Stimulated activated CD8-positive, alpha-beta memory T cell treated with anti-CD3 and anti-CD28 coated beads, Interleukin-15, amount 100 ng/mL, for 1 hour (primary cell): ENCODE results near the gene IPPK.

ENCODE experiments used
- DNase-seq: peaks from one replicate; pipeline ENCODE4 v3.0.0-alpha.2; 2020; ENCODE audit warnings: low read depth

The IPPK gene

DNA sequence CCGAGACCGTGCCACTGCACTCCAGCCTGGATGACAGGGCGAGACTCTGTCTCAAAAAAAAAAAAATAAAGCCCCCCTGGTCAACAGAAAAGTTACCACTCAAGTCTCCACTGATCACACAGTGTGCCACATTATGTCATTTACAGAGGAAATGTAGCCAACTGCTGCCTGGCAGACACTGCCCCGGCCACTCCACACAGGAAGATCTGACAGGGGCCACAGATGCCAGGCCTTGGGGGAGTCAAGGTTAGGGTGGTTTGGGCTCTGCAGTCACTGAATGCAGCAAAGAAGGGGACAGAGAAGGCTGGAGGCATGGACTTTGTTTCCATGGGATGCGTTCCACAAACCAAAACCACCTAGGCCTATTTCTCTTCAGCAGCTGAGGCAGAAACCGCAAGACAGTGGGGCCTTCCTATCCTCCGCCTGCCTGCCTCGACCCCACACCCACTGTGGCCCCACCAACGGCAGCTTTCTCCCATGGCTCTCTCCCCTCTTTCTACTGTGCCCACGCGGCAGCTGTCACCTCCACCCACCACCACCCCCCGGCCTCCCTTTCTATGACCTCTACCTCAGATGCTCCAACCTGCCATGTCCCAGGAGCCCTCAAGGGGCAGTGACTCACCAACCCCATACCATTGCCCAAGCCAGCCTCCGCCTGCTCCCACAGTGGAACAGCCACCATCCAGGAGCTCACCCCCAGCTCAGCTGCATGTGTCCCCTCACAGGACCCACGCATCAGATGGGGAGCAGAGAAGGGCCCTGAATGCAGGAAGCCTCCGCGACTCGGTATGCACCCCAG is 12.4 kb downstream of the IPPK start:
- no peak for DNase-seq

GRCh38 chr9:92656537-92656925 is 13.4 kb downstream of the IPPK start:
- DNase-seq = no peak

DNA sequence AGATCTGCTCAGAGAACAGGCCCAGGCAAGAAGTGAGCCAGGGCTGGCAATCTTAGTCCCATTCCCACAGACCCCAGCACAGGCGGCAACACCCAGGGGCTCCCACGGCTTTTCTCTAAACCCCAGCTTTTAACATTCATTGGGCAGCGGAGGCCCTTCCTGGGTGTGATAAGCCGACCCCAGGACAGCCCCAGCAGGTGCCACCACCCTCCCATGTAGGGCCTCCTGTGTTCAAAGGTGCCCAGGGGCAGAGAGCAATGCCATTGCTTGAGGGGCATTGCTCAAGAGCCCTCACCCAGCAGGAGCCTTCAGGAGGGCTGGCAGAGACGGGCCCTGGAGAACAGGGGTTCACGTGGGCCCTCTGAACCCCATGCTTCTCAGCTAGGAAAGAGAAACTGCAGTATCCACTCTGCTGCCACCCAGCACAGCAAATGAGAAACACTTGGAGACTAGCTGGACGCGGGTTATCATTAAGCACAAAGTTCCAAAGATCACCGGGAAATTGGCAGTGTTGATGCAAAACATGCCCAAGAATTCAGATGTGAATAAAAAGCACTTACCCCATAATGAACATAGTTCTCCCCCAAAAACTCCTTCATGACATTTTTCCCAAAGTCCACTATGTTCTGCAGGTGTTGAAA is 13.9 kb downstream of the IPPK start:
- DNase-seq = no peak

DNA sequence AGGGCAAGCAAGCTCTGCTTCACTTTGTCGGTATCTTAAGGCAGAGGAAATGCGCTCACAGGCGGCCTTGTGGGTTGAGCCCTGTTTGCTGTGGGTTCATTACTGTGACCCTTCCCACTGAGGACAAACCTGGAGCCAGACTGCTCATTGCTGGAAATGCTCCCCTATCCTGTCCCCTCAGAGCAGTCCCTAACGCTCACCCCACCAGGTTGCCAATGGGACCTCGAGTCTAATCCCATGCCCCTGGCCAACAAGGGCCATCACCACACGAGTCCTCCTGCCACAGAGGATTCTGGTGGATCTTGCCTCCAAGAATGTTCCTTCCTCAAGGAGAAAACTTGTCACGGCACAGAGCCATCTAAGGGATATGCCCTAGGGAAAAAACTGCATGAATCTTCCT is 14.6 kb downstream of the IPPK start:
- DNase-seq = no peak

- DNase-seq = no peak
Observed at GRCh38 chr9:92654481-92655301, 15.2 kb downstream of the IPPK start.

- no peak for DNase-seq
Observed at GRCh38 chr9:92652461-92652860, 17.5 kb downstream of the IPPK start.

DNA sequence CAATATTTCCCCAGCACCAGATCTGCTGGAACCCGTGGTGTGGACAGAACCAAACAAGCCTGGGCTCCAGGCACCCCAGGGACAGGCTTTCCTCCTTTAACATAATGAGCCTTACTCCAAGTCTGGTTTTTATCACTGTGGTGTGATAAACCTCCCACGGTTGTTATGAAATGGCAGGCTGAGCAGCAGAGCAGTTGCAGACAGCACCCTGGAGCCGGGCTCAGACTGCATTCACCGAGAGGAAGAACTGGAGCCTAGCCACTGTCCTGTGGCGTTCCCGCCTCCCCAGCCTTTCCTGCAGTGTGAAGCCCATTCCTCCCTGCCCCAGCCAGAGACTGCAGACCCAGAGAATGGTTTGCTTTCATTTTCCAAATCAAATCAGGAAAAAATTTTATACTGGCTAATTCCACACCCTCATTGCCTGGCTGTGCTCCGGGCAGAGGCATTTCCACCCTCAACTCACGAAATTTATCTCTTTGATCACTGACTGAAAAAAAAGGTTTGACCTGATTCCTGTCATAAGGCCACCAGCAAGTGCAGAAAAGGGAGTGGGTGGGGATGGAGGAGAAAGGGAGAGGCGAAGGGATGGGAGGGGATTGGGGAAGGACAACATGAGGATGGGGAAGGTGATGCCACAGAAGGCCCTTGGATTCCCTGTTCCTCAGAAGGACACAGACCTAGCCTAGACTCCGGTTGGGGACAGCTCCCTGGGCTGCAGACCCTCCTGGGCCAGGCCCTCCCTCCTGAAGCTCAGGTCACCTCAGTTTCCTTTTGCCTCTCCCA is 18.9 kb downstream of the IPPK start:
- DNase-seq = no peak

GRCh38 chr9:92650296-92650695 is 19.6 kb downstream of the IPPK start:
- DNase-seq = no peak

DNA sequence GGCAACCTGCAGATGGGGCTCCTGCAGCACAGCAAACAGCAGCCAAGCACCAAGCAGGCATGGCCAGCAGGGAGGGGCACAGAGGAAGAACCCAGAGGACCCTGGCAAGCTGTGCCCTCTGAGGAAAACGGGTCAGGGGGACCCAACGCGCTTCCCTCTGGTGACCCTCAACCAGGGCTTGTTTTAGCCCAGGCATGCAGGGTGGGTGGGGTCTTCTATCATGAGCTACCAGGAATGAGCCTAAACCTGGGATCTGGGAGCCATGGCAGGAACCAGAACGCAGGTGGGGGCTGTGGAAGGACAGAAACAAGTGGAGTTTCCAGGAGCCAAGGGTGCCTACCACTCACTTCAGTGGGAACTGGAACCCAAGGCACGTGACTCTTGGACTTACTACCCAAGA is 20.9 kb downstream of the IPPK start:
- DNase-seq = no peak

DNA sequence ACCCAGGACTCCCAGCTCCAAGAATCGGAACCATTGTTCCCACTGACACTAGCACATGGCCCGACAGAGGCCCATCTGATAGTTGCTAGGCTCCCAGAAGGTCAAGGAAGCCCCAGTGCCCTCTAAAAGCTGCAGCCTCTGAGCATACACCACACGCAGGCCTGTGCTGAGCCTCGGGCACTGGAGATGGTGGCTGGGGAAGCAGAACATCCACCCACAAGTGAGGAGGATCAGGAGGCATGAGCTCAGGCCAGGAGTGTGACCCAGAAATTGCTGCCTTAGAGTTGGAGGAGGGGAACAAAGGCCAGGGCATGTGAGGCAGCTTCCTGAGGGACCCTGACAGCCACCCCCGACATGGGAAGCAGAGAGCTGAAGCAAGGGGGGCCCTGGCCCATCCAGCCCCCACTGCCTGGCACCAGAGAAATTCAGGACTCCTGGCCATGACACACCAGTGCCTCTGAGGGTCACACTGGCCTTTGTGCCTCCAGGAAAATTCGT is 21.4 kb downstream of the IPPK start:
- no peak for DNase-seq

DNA sequence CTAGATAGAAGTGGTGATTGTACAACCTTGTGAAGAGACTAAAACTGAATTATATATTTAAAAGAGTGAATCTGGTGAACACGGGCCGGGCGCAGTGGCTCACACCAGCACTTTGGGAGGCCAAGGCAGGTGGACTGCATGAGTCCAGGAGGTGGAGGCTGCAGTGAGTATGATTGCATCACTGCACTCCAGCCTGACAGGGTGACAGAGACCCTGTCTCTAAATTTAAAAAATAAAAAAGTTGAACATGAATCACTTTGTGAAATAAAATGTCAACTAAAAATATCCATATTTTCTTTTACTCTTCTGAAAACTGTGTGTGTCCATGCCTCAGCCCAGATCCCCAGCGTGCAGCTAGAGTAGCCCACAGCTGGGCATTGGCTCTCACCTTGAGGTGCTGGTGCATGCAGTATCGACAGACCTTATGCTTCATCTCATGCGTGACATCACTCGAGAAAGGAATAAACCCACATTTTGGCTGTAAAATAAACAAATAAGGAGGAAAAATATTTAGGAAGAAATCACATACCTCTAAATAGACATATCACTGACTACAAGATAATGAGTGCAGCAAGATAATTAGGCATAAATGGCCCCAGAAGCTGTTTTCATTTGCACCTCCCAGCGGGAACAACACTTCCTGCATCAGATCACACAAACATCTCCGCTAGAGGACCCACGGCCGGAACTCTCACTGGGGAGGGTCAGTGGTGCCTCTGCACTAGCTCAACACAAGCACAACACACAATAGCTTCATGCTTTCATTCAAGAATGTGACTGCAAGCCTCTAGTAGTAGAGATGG is 22.1 kb downstream of the IPPK start:
- no peak for DNase-seq

GRCh38 chr9:92645041-92645440 is 24.9 kb downstream of the IPPK start:
- DNase-seq = no peak

DNA sequence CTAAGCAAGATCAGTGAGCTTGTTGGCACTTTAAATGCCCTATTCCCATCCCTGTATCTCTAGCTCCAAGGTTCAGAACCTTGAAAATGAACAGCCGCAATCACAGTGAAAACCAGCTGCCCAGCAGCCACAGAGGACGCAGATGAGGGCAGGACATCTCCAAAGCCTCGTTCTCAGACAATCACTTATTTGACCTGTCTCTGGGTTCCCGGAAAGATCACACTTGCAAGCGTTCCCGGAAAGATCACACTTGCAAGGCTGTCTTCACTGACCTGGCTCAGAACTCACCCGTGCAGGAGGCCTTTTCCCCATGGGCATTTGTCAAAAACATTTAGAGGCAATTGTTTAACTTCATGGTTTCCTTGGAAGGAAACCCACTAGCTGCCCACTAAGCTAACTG is 25.7 kb downstream of the IPPK start:
- DNase-seq = no peak

DNA sequence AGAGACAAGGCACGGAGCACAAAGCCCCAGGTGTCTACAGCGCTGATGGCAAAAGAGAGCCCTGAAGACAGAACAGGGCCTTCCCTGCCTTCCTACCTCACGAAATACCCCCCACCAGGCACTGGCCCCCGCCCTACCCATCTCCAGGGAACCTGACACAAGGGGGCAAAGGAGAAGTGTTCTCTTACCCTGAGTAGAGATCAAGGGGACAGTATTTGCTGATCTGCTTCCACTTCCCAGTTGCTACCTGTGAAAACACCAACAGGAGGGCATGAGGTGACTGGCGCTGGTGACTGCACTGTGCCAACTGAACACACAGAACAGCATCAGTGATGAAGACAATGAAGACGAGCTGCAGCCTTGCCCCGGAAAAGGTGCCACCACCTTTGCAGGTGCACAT is 27.4 kb downstream of the IPPK start:
- no peak for DNase-seq

DNA sequence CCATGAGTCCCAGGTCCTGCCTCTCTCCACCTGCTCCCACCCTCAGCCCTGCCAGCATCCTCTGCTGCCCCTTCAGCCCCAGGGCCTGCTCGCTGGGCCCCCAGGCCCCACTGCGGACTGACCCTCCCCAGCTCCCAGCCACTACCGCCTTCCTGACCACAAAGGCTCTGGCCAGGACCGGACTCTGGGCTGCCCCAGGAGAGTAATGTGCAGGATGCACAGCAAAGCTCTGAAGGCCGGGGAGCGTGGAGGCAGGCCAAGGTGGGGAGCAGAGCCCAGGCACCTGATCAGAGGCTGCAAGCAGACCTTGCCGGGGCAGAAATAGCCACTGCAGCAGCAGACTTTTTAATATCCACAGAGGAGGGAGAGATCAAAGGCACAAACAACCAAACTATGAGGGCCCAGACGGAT is 27.9 kb downstream of the IPPK start:
- DNase-seq = no peak

GRCh38 chr9:92641092-92641809 is 28.7 kb downstream of the IPPK start:
- DNase-seq = no peak

DNA sequence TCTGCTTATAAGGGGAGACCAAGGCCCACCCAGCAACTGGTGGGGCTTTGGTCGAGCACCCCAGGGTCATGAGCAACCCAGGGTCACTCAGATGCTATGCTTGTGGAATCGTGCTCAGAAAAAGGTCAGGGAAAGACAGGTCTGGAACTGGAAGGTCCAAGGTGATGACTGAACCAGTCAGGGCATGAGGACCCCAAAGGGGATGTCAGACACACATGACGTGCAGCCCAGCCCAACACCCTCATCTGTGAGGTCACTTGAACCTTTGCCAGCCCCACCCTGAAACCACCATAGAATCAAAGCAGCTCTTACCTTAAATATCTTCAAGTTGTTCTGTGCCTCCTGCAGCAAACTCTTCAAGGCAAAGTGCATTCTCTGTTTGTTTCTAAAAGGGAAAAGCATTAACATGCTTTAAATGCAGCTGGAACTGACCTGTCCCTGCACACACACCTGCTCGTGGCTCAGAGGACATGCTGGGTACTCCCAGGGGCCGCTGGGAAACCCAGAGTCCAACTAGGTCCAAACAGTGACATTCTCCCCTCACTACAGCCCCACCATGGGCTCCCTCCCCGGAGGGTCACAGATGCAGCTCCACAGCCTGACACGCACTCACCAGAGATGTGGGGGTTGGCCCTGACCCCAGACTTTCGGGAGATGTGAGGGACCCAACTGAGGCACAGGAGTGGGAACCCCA is 29.4 kb downstream of the IPPK start:
- DNase-seq = no peak

DNA sequence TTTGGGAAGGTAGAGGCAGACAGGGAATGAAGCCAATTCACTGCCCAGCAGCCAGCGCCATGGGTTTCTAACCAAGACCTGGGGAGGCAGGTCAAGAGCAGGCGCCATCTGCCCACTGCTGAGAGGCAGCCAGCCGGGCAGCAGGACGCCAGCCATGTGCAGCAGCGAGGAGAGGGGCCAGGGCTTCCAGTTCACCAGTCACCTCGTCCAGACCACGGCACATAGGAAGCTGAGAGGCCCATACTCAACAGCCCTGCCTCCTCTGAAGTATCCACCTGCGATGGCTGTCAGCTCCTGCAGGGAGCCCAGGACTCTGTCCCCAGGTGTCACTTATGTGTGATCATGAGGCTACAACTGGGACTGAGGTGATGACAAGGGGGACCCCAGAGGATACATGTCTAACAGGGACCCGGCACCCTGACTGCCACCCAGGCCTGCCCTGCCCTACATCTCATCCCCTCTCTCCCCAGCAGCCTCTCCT is 30.1 kb downstream of the IPPK start:
- no peak for DNase-seq

- no peak for DNase-seq
Observed at GRCh38 chr9:92639124-92639523, 30.8 kb downstream of the IPPK start.

DNA sequence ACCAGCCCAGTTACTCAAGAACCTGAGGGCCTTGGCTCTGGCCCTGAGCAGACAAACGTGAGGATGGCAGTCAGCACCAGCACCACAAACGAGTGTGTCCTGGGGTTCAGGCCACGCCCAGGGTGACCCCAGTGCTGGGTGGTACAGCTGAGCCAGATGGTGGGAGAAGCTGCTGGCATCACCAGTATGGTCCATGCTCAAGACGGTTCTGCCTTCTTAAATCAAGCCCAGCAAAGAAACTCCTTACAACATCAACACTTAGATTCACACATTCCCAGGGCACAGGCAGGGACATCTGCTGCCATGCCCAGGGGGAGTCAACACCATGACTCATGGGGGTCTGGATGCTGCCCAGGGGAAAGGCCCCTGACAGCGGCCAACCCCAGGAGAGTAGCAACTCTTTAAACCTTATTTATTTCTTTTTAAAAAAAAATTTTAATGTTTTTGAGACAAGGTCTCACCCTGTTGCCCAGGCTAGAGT is 31.3 kb downstream of the IPPK start:
- DNase-seq = no peak
